WTC11 (cell line): ENCODE results near the gene STRC.
"Not testable (repeated sequence)": the region's sequence is repeated elsewhere in the genome, so short reads cannot be mapped to it uniquely, and the experiment has no call there.

Source experiments
- CTCF ChIP-seq: fragments of 200-600 bp; IDR thresholded peaks from 2 replicates; pipeline ENCODE4 v1.8.0; 2022; ENCODE audit warnings: antibody characterized with exemption
- FOXK1 ChIP-seq: sonication (generic); formaldehyde crosslinking; IDR thresholded peaks from 2 replicates; pipeline ENCODE4 v1.8.0; 2022; ENCODE audit warnings: mild to moderate bottlenecking, moderate library complexity, missing genetic modification reagents
- MLX ChIP-seq: sonication (generic); formaldehyde crosslinking; IDR thresholded peaks from 2 replicates; pipeline ENCODE4 v1.8.1; 2023; ENCODE audit warnings: mild to moderate bottlenecking, missing genetic modification reagents, moderate library complexity
- SMAD3 ChIP-seq: sonication (generic); formaldehyde crosslinking; IDR thresholded peaks from 2 replicates; pipeline ENCODE4 v1.8.0; 2022; ENCODE audit warnings: missing genetic modification reagents, mild to moderate bottlenecking, borderline replicate concordance

- not testable (repeated sequence) for TF ChIP-seq MLX; CTCF; FOXK1 (CRISPR knock-in tag); SMAD3
Measured at GRCh38 chr15:43602233-43602632, 16.4 kb downstream of the STRC start.
